GM20000 (cell line): Measurements from ENCODE around the gene FRZB.
"Not testable (repeated sequence)": the region's sequence is repeated elsewhere in the genome, so short reads cannot be mapped to it uniquely, and the experiment has no call there.

ENCODE experiments used
- DNase-seq: peaks from one replicate; pipeline ENCODE4 v3.0.0; 2012; ENCODE audit warnings: low spot score
- TF ChIP-seq, protein P1 (sequence below): IDR thresholded peaks from 2 replicates; pipeline ENCODE4 v1.5.1; 2012; ENCODE audit warnings: mild to moderate bottlenecking, control low read depth; ENCODE audit errors: extremely low read depth, missing control alignments

Gene FRZB

DNA sequence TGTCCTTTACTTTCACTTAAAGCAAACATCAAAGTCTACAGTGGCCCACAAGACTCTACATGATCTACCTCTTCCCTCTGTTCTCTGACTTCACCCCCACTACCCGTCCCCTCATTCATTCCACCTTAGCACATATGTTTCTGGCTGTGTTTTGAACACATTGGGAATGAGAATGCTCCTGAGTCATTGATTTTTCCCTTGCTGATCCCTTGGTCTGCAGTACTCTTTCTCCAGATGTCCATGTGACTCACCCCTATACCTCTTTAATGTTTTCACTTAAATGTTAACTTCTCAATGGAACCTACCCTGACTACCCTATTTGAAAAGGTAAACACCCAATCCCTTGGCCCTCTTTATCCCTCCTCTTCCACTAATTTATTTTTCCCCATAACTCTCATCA lies 30.7 kb upstream of the FRZB start:
- DNase-seq = no peak
- TF ChIP-seq, protein P1, sequence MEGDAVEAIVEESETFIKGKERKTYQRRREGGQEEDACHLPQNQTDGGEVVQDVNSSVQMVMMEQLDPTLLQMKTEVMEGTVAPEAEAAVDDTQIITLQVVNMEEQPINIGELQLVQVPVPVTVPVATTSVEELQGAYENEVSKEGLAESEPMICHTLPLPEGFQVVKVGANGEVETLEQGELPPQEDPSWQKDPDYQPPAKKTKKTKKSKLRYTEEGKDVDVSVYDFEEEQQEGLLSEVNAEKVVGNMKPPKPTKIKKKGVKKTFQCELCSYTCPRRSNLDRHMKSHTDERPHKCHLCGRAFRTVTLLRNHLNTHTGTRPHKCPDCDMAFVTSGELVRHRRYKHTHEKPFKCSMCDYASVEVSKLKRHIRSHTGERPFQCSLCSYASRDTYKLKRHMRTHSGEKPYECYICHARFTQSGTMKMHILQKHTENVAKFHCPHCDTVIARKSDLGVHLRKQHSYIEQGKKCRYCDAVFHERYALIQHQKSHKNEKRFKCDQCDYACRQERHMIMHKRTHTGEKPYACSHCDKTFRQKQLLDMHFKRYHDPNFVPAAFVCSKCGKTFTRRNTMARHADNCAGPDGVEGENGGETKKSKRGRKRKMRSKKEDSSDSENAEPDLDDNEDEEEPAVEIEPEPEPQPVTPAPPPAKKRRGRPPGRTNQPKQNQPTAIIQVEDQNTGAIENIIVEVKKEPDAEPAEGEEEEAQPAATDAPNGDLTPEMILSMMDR = no peak

DNA sequence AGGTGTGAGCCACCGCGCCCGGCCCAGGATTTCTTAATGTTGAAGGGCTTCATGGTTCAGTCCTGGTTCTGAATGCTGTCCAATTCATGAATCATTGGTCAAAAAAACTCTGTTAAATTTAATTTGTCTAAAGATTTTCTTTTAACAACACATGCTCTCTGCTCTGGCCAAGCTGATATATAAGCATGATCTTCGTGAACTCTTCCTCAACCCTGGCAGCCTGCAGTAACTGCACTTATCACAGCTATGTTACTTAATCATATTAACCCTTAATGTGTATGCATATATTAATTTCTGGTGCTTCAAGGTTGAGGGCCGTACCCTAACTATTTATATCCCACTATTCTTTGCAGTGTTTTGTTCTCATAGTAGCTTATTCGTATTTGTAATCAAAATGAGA lies 29.4 kb upstream of the FRZB start:
- DNase-seq = no peak
- TF ChIP-seq, protein P1 = no peak

DNA sequence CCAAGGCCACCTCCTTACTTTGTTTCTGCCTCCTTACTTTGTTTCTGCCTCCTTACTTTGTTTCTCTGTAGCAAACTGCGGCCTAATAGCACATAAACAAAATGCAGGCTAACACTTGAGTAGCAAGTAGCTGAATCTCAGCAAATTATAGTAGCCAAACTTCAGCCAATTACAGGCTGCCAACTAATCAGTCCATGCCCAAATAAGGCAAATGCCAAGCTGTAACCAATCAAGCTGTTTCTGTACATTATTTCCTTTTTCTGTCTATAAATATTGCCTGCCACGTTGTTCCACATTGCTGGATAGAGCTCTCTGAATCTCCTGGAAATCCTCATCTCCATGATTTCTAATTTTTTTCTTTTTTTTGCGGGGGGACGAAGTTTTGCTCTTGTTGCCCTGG lies 28.7 kb upstream of the FRZB start:
- no peak for DNase-seq
- TF ChIP-seq, protein P1 = no peak

DNA sequence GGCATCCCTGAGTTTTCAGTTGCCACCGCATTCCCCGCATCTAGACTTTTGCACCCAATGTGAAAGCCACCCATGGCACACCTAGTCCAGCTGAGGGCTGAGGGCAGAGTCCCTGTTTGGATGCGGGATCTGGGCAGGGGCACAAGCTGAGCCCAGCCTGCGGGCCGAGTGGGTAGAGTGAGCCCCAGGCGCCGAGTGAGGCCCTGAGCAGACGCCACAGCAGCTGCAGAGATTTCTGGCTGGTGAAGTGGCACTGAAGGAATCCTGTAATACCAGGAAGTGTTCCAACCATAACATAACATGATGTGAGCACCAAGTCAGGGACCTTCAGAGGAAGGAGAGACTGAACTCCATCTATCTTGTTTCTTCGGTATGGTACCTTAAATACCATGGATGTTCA lies 27.7 kb upstream of the FRZB start:
- TF ChIP-seq, protein P1 = no peak
- DNase-seq = no peak

DNA sequence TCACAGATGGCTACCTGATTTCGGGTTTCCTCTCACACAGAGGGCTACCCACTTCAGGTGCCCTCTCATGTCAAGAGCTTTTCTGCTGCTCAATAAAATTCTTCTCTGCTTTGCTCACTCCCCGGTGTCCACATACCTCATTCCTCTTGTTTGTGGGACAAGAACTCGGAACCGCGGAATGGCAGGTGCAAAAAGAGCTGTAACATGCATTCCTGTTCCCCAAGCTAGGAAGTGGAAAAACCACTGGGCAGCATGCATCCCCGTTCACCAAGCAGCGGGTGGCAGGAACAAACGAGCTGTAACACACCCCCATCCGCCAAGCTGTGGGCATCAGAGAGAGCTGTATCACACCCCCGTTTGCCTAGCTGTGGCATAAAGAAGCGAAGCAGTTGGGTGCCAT lies 27.2 kb upstream of the FRZB start:
- TF ChIP-seq, protein P1 = no peak
- DNase-seq = no peak

DNA sequence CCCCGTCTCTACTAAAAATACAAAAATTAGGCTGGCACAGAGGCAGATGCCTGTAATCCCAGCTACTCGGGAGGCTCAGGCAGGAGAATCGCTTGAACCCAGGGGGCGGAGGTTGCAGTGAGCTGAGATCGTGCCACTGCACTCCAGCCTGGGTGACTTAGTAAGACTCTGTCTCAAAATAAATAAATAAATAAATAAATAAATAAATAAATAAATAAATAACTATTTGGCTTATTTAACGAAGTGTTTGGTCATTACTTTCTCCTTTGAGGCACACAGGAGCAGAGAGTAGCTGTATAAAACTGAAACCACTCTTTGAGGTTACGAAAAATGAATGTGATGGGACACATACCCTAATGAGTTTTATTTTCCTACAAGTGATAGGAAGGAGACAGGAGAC lies 26.6 kb upstream of the FRZB start:
- DNase-seq = not testable (repeated sequence)

DNA sequence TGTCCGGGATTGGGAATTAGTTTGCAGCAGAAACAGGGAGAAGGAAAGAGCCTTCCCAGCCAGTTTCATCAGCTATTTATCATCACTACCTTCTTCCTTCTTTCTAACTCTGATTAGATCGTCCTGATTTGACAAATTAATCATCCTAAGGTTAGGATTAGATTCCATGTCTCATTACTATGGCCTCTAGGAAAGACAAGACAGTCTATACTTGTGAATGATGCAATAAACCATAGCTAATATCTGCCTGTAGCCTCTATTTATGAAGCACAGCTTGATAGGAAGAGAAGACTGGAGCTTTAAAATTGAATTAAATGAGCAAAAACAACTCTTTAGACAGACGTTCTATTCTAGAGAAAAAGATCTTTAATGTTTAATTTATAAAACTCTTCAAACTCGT lies 25.2 kb upstream of the FRZB start:
- DNase-seq = no peak
- TF ChIP-seq, protein P1 = no peak

DNA sequence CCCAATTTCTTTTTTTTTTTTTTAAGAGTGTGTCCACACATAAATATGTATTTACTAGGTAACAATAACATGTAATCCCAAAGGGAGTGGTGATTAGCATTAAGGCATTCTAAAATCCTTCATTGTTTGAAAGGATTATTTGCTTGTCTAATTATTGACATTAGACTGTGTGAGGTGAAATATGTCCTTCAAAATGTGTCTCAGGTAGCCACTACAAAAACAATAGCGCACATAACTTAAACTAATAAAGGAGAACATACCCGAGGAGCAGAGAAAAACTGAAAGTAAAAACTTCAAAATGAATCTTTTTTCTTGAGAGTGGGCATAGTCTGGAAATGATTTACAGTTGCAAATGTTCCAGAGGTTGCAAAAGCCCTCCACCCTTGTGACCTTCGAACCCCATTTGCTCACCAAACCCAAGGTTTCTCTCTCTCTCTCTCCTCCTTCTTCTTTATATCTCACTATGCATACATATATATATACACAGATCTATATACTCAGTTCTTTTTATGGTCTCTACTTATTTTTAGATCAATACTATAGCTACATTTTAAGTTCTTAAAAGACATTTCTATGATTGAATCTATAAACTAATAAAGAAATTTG lies 24.4 kb upstream of the FRZB start:
- TF ChIP-seq, protein P1 = no peak
- no peak for DNase-seq
